ENCODE data around the gene SLC26A11.

DNA sequence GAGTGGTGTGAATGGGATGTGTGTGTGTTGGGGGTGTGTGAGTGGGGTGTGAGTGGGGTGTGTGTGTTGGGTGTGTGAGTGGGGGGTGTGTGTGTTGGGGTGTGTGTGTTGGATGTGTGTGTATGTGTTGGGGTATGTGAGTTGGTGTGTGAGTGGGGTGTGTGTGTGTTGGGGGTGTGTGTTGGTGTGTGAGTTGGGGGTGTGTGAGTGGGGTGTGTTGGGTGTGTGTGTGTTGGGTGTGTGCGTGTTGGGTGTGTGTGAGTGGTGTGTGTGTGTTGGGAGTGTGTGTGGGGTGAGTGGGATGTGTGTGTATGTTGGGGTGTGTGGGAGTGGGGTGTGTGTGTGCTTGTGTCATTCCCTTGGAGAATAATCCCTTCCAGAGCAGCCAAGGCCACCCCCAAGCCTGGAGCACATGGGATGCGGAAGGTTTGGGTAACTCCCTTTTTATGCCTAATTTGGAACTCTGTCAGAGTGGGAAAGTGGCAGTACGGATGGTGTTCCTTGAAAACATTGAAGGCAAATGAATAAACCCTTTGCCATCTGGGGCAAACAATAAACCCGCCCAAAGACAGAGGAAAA is 54.7 kb downstream of the SLC26A11 start:
- TF ChIP-seq POLR2A (IDR thresholded peaks at IDR 0.05; ENCODE audit: low read length): no peak
- TF ChIP-seq RAD21 (conservative IDR thresholded peaks at IDR 0.05 in 1 of 2, IDR thresholded peaks at IDR 0.05 in 1 of 2): no peak

All from A549 (cell line).